ENCODE measurements around the gene DRC7.
"Not testable (repeated sequence)": the region's sequence is repeated elsewhere in the genome, so short reads cannot be mapped to it uniquely, and the experiment has no call there.

Gene DRC7

DNA sequence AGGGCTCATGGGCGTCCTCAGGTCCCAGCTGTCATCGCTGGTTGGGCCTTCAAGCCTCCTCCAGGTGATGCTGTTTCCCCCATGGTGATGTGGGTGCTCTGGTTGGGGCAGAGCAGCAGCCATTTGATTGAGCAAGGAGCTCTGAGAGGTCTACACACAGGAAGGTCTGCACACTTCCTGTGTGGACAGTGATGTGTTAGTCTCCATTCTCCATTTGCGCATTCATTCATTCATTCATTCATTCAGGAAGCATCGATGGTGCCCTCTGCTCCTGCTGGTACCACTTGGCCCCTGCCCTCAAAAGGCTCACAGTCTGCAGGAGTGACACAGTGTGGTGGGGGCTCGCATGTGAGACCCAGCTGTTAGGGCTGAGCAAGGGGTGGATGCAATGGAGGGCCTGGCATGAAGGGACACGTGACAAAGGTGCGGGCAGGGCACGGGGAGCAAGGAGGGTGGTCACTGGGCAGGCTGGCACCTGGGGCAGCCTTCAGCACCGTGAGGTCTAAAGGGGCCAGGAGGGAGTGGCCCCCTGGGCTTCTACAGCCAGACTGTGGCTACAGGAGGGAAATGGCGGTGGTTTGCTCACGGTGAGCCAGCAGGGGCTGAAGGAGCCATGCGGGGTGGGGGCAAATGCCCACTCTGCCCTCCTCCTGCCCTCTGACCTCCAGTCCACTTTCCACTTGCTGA, 25.0 kb upstream of the DRC7 start:
- TF ChIP-seq, protein P1, sequence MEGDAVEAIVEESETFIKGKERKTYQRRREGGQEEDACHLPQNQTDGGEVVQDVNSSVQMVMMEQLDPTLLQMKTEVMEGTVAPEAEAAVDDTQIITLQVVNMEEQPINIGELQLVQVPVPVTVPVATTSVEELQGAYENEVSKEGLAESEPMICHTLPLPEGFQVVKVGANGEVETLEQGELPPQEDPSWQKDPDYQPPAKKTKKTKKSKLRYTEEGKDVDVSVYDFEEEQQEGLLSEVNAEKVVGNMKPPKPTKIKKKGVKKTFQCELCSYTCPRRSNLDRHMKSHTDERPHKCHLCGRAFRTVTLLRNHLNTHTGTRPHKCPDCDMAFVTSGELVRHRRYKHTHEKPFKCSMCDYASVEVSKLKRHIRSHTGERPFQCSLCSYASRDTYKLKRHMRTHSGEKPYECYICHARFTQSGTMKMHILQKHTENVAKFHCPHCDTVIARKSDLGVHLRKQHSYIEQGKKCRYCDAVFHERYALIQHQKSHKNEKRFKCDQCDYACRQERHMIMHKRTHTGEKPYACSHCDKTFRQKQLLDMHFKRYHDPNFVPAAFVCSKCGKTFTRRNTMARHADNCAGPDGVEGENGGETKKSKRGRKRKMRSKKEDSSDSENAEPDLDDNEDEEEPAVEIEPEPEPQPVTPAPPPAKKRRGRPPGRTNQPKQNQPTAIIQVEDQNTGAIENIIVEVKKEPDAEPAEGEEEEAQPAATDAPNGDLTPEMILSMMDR (IDR thresholded peaks at IDR 0.05), result no peak
- H3K9me3 ChIP-seq (ENCODE audit: control insufficient read depth, low read length), result no peaks in the 10 kb centered on the region
- H3K9ac ChIP-seq, result no peak overlapping the region
- no peaks in the 10 kb centered on the region for H3K27me3 ChIP-seq (ENCODE audit: control insufficient read depth, insufficient read depth, low read length)
- no peak overlapping the region for H2AFZ ChIP-seq
- no peaks in the 10 kb centered on the region for H3K79me2 ChIP-seq
- H3K4me2 ChIP-seq (ENCODE audit: low read length), result no peak overlapping the region
- peaks cover 9% of the 10 kb centered on the region for H3K4me1 ChIP-seq
- H3K27ac ChIP-seq, result no peak overlapping the region
- H3K36me3 ChIP-seq (ENCODE audit: control insufficient read depth, insufficient read depth, low read length), result no peaks in the 10 kb centered on the region
- no peak overlapping the region for H3K4me3 ChIP-seq (ENCODE audit: low read depth, low read length)

DNA sequence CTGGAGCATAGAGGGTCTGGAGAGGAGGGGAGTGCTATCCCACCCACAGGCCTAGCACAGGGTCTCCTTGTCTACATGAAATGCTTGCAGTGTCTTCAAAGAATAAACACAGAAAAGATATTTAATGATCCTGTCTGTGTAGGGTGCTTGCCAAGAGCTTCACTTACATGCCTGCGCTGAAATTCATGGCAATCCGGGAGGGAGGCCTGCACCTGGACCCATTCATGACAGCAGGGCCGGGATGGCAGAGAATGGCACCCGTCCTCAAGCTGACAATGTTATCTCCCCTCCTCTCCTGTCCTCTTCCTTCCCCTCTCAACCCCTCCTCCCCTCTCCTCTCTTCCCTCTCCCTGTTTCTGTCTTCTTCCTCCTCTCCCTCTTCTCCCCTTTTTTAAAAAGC, 24.4 kb upstream of the DRC7 start:
- Histone ChIP-seq H3K27me3 (ENCODE audit: control insufficient read depth, insufficient read depth, low read length) (no peaks in the 10 kb centered on the region), H3K4me3 (ENCODE audit: low read depth, low read length) (no peak overlapping the region), H3K4me1 (peaks cover 9% of the 10 kb centered on the region), H3K79me2 (no peaks in the 10 kb centered on the region), H3K36me3 (ENCODE audit: control insufficient read depth, insufficient read depth, low read length) (no peaks in the 10 kb centered on the region), H2AFZ (no peak overlapping the region), H3K4me2 (ENCODE audit: low read length) (no peak overlapping the region), H3K27ac (no peak overlapping the region), H3K9ac (no peak overlapping the region), H3K9me3 (ENCODE audit: control insufficient read depth, low read length) (no peaks in the 10 kb centered on the region)
- TF ChIP-seq, protein P1 (IDR thresholded peaks at IDR 0.05), result no peak

- H3K9me3 ChIP-seq (ENCODE audit: control insufficient read depth, low read length); H3K79me2 ChIP-seq; H3K27me3 ChIP-seq (ENCODE audit: control insufficient read depth, insufficient read depth, low read length); H3K4me2 ChIP-seq (ENCODE audit: low read length); H2AFZ ChIP-seq; H3K4me3 ChIP-seq (ENCODE audit: low read depth, low read length); H3K36me3 ChIP-seq (ENCODE audit: control insufficient read depth, insufficient read depth, low read length); H3K9ac ChIP-seq; H3K4me1 ChIP-seq; H3K27ac ChIP-seq: not testable (repeated sequence)
Observed at GRCh38 chr16:57671451-57671850, 23.2 kb upstream of the DRC7 start.

DNA sequence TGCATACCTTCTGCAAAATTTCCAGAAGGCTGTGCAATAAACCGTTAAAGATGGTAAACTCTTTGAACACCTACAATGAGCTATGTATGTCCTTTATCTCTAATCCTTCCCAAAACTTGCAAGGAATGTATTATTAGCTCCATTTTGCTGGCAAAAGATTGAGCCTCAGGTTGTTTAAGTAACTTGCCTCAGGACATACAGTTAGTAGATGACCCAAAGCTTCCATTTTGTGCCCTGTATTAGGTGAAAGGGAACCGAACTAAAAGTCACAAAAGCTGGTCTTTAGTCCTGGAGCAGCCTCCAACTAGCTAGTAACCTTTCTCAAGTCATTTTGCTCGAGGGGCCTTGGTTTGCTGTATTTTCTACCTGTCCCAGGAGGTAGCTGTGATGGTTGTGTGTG, 22.2 kb upstream of the DRC7 start:
- Histone ChIP-seq H3K27ac (no peak overlapping the region), H3K9ac (no peak overlapping the region), H3K4me2 (ENCODE audit: low read length) (no peak overlapping the region), H3K79me2 (no peaks in the 10 kb centered on the region), H3K4me1 (peaks cover 4% of the 10 kb centered on the region), H2AFZ (no peak overlapping the region), H3K4me3 (ENCODE audit: low read depth, low read length) (no peak overlapping the region), H3K9me3 (ENCODE audit: control insufficient read depth, low read length) (no peaks in the 10 kb centered on the region), H3K36me3 (ENCODE audit: control insufficient read depth, insufficient read depth, low read length) (no peaks in the 10 kb centered on the region), H3K27me3 (ENCODE audit: control insufficient read depth, insufficient read depth, low read length) (no peaks in the 10 kb centered on the region)
- TF ChIP-seq, protein P1 (IDR thresholded peaks at IDR 0.05), result no peak

GRCh38 chr16:57672824-57673223, 21.8 kb upstream of the DRC7 start:
- Histone ChIP-seq H3K9me3 (ENCODE audit: control insufficient read depth, low read length) (no peaks in the 10 kb centered on the region), H3K4me2 (ENCODE audit: low read length) (no peak overlapping the region), H3K9ac (no peak overlapping the region), H3K36me3 (ENCODE audit: control insufficient read depth, insufficient read depth, low read length) (no peaks in the 10 kb centered on the region), H3K27me3 (ENCODE audit: control insufficient read depth, insufficient read depth, low read length) (no peaks in the 10 kb centered on the region), H3K4me3 (ENCODE audit: low read depth, low read length) (no peak overlapping the region), H3K79me2 (no peaks in the 10 kb centered on the region), H3K4me1 (peaks cover under 1% of the 10 kb centered on the region), H3K27ac (no peak overlapping the region), H2AFZ (no peak overlapping the region)
- TF ChIP-seq, protein P1 (IDR thresholded peaks at IDR 0.05), result no peak

All from parathyroid adenoma (tissue), 2 donors.